Measurements from ENCODE around the gene TBC1D2. TPM values are rescaled to one million over a fixed set of nuclear protein-coding genes. Genes with fewer than 3 reads are reported as not detected.

The TBC1D2 gene
- polyA plus RNA-seq, 2 of the 4 experiments (the other 2 are of a cell fraction), result 3.3 to 7.3 TPM

GRCh38 chr9:98230789-98231188 is 24.7 kb downstream of the TBC1D2 start:
- Histone ChIP-seq H3K4me1 (peaks cover 69% of the 10 kb centered on the region), H3K4me3 (no peak overlapping the region), H3K4me2 (peak overlapping the region; percentile 24; the same call in 1 of the 3 replicates), H3K27ac (peak overlapping the region; percentile 56 to 76; a peak in 4 of 6 replicates), H3K9me3 (no peaks in the 10 kb centered on the region)
- WGBS (ENCODE audit: missing lambda C conversion rate), result 78% methylated on average over 6 of the region's 6 CpGs
- no peak for TF ChIP-seq PBX3 (IDR thresholded peaks at IDR 0.05)
- TF ChIP-seq HOXB13 (CRISPR knock-in tag; IDR thresholded peaks at IDR 0.05; ENCODE audit: low read depth), result no peak
- no peak for TF ChIP-seq JUNB (IDR thresholded peaks at IDR 0.05)
- no peak for TF ChIP-seq FOXS1 (CRISPR knock-in tag; IDR thresholded peaks at IDR 0.05)
- TF ChIP-seq SREBF2 (IDR thresholded peaks at IDR 0.05), result no peak
- TF ChIP-seq EHF (CRISPR knock-in tag; IDR thresholded peaks at IDR 0.05), result no peak
- FAIRE-seq (no peak), DNase-seq (ENCODE audit: low read depth in 1 of 2, low spot score in 1 of 2) (no peak), ATAC-seq (no peak)
- ChIA-PET POLR2A (no interaction called here), CTCF (interaction anchor here (2.7 to 2.8 kb wide), 2 partner anchors 11 to 12 kb away, joined by 6 to 7 read pairs; no protein-coding TSS in a partner anchor)

DNA sequence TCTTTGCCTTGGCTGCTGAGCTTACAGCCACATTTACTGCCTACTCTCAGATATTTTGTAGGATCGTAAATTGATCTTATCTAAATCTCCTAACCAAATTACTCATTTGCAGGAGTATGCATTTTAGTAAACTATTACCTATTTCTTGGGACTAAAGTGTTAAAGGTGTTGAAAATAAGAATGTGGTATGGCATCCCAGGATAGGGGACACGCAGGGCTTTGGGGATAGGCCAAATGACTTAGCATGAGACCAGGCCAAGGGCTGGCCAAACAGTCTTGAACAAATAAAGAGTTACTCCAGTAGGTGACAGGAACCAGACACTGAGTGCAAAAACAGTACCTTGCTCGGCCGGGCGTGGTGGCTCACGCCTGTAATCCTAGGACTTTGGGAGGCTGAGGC is 25.1 kb downstream of the TBC1D2 start:
- POLR2A ChIA-PET, result no interaction called here
- CTCF ChIA-PET, result interaction anchor here (2.7 to 2.8 kb wide), 2 partner anchors 11 to 12 kb away, joined by 6 to 7 read pairs; no protein-coding TSS in a partner anchor

DNA sequence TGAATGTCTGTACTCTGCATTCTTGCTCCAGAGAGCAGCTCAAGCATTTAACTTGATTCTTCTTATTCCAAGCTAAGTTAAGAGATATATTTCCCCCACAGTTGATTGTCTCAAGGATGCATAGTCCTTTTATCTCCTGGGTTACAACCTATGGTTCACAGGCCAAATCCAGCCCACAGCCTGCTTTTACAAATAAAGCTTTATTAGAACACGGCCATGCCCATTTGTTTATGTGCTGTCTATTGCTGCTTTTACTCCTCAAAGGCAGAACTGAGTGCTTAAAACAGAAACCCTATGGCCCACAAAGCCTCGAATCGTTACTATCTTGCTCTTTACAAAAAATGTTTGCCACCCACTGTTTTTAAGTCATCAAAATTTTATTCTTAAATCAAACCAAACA is 25.8 kb downstream of the TBC1D2 start:
- TF ChIP-seq MYC (IDR thresholded peaks at IDR 0.05; ENCODE audit: borderline replicate concordance, low read length) (no peak), FOSL2 (IDR thresholded peaks at IDR 0.05) (no peak), FOSL2 (CRISPR knock-in tag; IDR thresholded peaks at IDR 0.05) (no peak), EHF (CRISPR knock-in tag; IDR thresholded peaks at IDR 0.05) (no peak), NFE2L2 (conservative IDR thresholded peaks at IDR 0.05; ENCODE audit: low read length) (no peak), HMGXB4 (CRISPR knock-in tag; IDR thresholded peaks at IDR 0.05; ENCODE audit: borderline replicate concordance) (no peak), EP300 (IDR thresholded peaks at IDR 0.05) (no peak), JUN (IDR thresholded peaks at IDR 0.05) (no peak), TP53 (CRISPR knock-in tag; IDR thresholded peaks at IDR 0.05) (no peak), ZSCAN20 (CRISPR knock-in tag; IDR thresholded peaks at IDR 0.05) (no peak), SREBF2 (IDR thresholded peaks at IDR 0.05) (no peak), JUNB (IDR thresholded peaks at IDR 0.05) (no peak)
- TF ChIP-seq, protein P1, sequence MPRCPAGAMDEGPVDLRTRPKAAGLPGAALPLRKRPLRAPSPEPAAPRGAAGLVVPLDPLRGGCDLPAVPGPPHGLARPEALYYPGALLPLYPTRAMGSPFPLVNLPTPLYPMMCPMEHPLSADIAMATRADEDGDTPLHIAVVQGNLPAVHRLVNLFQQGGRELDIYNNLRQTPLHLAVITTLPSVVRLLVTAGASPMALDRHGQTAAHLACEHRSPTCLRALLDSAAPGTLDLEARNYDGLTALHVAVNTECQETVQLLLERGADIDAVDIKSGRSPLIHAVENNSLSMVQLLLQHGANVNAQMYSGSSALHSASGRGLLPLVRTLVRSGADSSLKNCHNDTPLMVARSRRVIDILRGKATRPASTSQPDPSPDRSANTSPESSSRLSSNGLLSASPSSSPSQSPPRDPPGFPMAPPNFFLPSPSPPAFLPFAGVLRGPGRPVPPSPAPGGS (IDR thresholded peaks at IDR 0.05), result no peak
- ChIA-PET CTCF (interaction anchor here (0.8 to 2.8 kb wide), 9 partner anchors 10 to 155 kb away, joined by 3 to 7 read pairs (median 4); no protein-coding TSS in a partner anchor), POLR2A (no interaction called here)
- no peak overlapping the region for H3K4me2 ChIP-seq
- FAIRE-seq (no peak), DNase-seq (ENCODE audit: low read depth in 1 of 2, low spot score in 1 of 2) (no peak), ATAC-seq (no peak)
- peaks cover 81% of the 10 kb centered on the region for H3K4me1 ChIP-seq
- 88% methylated on average over 3 of the region's 3 CpGs for WGBS (ENCODE audit: missing lambda C conversion rate)
- H3K4me3 ChIP-seq, result no peak overlapping the region
- H3K27ac ChIP-seq, result peak overlapping the region; percentile 56 to 76; a peak in 4 of 6 replicates
- H3K9me3 ChIP-seq, result no peaks in the 10 kb centered on the region

More for the DNA sequence above, 25.1 kb downstream of the TBC1D2 start:
- H3K4me3 ChIP-seq, result no peak overlapping the region
- DNase-seq (ENCODE audit: low read depth in 1 of 2, low spot score in 1 of 2), result no peak
- 79% methylated on average over 6 of the region's 6 CpGs for WGBS (ENCODE audit: missing lambda C conversion rate)
- H3K4me1 ChIP-seq, result peaks cover 74% of the 10 kb centered on the region
- ATAC-seq, result no peak
- FAIRE-seq, result no peak
- H3K4me2 ChIP-seq, result peak overlapping the region; percentile 24; the same call in 1 of the 3 replicates
- H3K9me3 ChIP-seq, result no peaks in the 10 kb centered on the region
- H3K27ac ChIP-seq, result peak overlapping the region; percentile 56 to 76; a peak in 4 of 6 replicates
- TF ChIP-seq HOXB5 (CRISPR knock-in tag; IDR thresholded peaks at IDR 0.05) (no peak), ZC3H11A (IDR thresholded peaks at IDR 0.05) (no peak), FOSL2 (IDR thresholded peaks at IDR 0.05) (no peak), FOSL2 (CRISPR knock-in tag; IDR thresholded peaks at IDR 0.05) (no peak), RAD21 (conservative IDR thresholded peaks at IDR 0.05 in 1 of 2, IDR thresholded peaks at IDR 0.05 in 1 of 2) (no peak), GATA3 (IDR thresholded peaks at IDR 0.05; ENCODE audit: borderline replicate concordance) (peak; percentile 16; the same call in 1 of the 2 replicates), CBX2 (IDR thresholded peaks at IDR 0.05; ENCODE audit: borderline replicate concordance, low read depth) (no peak)

All from A549 (cell line).